ENCODE results near the gene ACOT12. TPM values are rescaled to one million over a fixed set of nuclear protein-coding genes. Genes with fewer than 3 reads are reported as not detected.
A peak's percentile ranks its signal among the peaks of the same experiment; 100 is the strongest.
"Not testable (repeated sequence)": the region's sequence is repeated elsewhere in the genome, so short reads cannot be mapped to it uniquely, and the experiment has no call there.

ACOT12 gene
- total and polyA plus RNA-seq, 8 donors = 0.15 to 0.77 (median 0.34) TPM; not detected in 2

- DNase-seq = no peak
- no peak for ATAC-seq
- no peak for TF ChIP-seq CTCF (IDR thresholded peaks at IDR 0.05)
- H3K36me3 ChIP-seq = peaks cover 0 to 5% of the 10 kb centered on the region in 2 donors
- no peak overlapping the region for H3K4me3 ChIP-seq
- H3K27ac ChIP-seq = no peak overlapping the region
- H3K27me3 ChIP-seq = no peaks in the 10 kb centered on the region
- intact Hi-C loops (cut with DNase I) = no loop called here
- H3K9me3 ChIP-seq = no peaks in the 10 kb centered on the region
- H3K4me1 ChIP-seq = peaks cover 0 to 39% of the 10 kb centered on the region in 2 donors
Observed at GRCh38 chr5:81303563-81303962, 90.4 kb downstream of the ACOT12 start.

- no peak for ATAC-seq
- Histone ChIP-seq H3K27ac (no peak overlapping the region), H3K36me3 (peaks cover 0 to 3% of the 10 kb centered on the region in 2 donors), H3K4me3 (peak overlapping the region in 1 of 2 donors; percentile 78), H3K9me3 (no peaks in the 10 kb centered on the region), H3K4me1 (peaks cover 0 to 39% of the 10 kb centered on the region in 2 donors), H3K27me3 (no peaks in the 10 kb centered on the region)
- intact Hi-C loops (cut with DNase I) = no loop called here
- DNase-seq = no peak
- TF ChIP-seq CTCF (IDR thresholded peaks at IDR 0.05) = no peak
Observed at GRCh38 chr5:81302596-81302995, 91.3 kb downstream of the ACOT12 start.

DNA sequence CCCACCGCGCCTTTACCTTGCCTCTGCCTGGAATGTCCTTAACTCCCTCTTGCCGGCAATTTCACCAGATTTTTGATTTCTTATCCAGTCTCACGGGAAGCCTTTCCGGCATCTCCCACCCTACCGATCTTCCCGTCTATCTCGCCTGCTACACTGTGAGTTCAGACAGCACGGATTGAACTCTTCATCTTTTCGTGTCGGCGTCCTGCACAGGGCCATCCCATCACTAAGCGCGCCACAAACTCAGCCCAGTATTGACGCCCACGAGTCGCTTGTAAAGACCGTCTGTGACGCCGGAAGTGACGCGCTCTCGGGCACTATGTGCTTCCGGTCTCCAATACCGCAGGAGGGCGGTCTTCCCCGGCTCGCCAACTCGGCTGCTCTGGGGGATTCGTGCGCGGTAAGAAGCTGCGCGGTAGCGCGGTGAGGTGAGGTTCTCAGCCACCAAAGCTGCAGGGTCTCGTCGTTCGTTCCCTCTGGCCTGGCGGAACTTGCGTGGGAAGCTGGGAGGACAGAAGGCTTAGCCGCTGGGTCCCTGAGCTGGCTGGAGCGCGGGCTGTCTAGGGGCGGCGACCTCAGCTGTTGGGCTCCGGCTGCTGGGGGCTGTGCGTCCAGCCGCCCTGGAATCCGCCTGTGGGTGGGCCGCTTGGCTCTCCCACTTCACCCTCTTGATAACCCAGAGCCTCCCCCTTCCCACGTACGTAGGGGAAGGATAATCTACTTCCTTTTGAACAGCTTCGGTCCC lies 92.5 kb downstream of the ACOT12 start, which contains the start of gene ZCCHC9:
Gene ZCCHC9, plus strand, starts transcription at position 317 of the 745 bp plus-strand sequence. CDS start 3,171 bp downstream, outside the sequence.
- H3K4me1 ChIP-seq = peaks cover 0 to 39% of the 10 kb centered on the region in 2 donors
- no peaks in the 10 kb centered on the region for H3K27me3 ChIP-seq
- H3K9me3 ChIP-seq = no peaks in the 10 kb centered on the region
- no peak for TF ChIP-seq CTCF (IDR thresholded peaks at IDR 0.05)
- peak; percentile 95 for ATAC-seq
- DNase-seq = peak; percentile 96 to 97 (median 96)
- peaks cover 0 to 3% of the 10 kb centered on the region in 2 donors for H3K36me3 ChIP-seq
- H3K4me3 ChIP-seq = peak within 1 kb of the TSS; percentile 78 to 79
- intact Hi-C loops (cut with DNase I) = no loop called here
- H3K27ac ChIP-seq = peak within 1 kb of the TSS; percentile 92

GRCh38 chr5:81300921-81301270 lies 93.0 kb downstream of the ACOT12 start:
- intact Hi-C loops (cut with DNase I) = no loop called here
- H3K4me1 ChIP-seq = peaks cover 0 to 39% of the 10 kb centered on the region in 2 donors
- H3K4me3 ChIP-seq = peak overlapping the region; percentile 78 to 79
- peaks cover 0 to 3% of the 10 kb centered on the region in 2 donors for H3K36me3 ChIP-seq
- ATAC-seq (no peak), DNase-seq (no peak)
- H3K9me3 ChIP-seq = no peaks in the 10 kb centered on the region
- peak overlapping the region; percentile 92 for H3K27ac ChIP-seq
- no peaks in the 10 kb centered on the region for H3K27me3 ChIP-seq
- TF ChIP-seq CTCF (IDR thresholded peaks at IDR 0.05) = no peak

DNA sequence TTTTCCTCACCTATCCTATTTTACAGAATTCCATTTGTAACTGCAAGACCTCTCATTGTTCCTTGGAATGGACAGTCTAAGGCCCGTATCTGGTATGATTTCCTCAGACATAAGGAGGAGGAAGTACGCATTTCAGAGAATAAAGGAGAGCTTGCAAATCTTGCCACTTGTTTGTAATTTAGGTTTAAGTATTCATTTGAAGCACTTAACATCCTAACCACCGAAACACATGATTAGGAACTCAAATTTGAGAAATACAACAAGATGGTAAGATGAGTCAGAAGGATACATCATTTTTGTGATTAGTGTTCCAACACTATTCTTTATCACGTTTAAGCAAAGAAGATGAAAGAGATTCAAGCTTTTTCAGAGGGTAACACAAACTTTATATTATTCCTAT lies 96.4 kb downstream of the ACOT12 start:
- peaks cover 0 to 11% of the 10 kb centered on the region in 2 donors for H3K9me3 ChIP-seq
- no peak overlapping the region for H3K4me3 ChIP-seq
- DNase-seq (no peak), ATAC-seq (no peak)
- H3K27ac ChIP-seq = no peak overlapping the region
- no peak for TF ChIP-seq CTCF (IDR thresholded peaks at IDR 0.05)
- peaks cover 0 to 30% of the 10 kb centered on the region in 2 donors for H3K4me1 ChIP-seq
- intact Hi-C loops (cut with DNase I) = no loop called here
- no peaks in the 10 kb centered on the region for H3K27me3 ChIP-seq
- H3K36me3 ChIP-seq = no peaks in the 10 kb centered on the region

DNA sequence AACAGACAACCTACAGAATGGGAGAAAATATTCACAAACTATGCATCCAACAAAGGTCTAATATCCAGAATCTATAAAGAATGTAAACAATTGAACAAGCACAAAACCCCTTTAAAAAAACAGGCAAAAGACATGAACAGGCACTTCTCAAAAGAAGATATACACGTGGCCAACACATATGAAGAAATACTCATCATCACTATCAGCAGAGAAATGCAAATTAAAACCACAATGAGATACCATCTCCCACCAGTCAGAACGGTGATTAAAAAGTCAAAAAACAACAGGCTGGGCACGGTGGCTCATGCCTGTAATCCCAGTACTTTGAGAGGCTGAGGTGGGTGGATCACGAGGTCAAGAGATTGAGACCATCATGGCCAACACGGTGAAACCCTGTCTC lies 99.9 kb downstream of the ACOT12 start:
- peaks cover 0 to 19% of the 10 kb centered on the region in 2 donors for H3K9me3 ChIP-seq
- H3K27me3 ChIP-seq; DNase-seq; H3K4me3 ChIP-seq; H3K27ac ChIP-seq; H3K4me1 ChIP-seq; H3K36me3 ChIP-seq; ATAC-seq; intact Hi-C loops (cut with DNase I): not testable (repeated sequence)

All from left lung (tissue), 10 donors.